HepG2 (cell line): ENCODE data around the gene IQCM. TPM values are rescaled to one million over a fixed set of nuclear protein-coding genes. Genes with fewer than 3 reads are reported as not detected.

Source experiments
- ATAC-seq: fragments of 200-7000 bp; cut with Tn5 transposase; 3 replicates; pipeline ENCODE4 v1.9.1; 2020; ENCODE audit warnings: mild to moderate bottlenecking, moderate library complexity
- BruUV-seq: library from RNA; stranded (reverse); fragments of 400-500 nt; replicated peaks from 2 replicates; lab custom pipeline; 2021; lab: Mats Ljungman, UMichigan
- CTCF ChIA-PET: fragments of 300-600 bp; formaldehyde crosslinking; extraction: SDS; loops from one replicate; lab custom pipeline; 2021; ENCODE audit warnings: low total read pairs, inconsistent platforms, low intra/inter-chr PET ratio; lab: Yijun Ruan, JAX
- POLR2A ChIA-PET: fragments of 350-600 bp; sonication (Branson Sonifier 250); formaldehyde crosslinking; loops from one replicate; lab custom pipeline; 2020; ENCODE audit warnings: antibody characterized with exemption, inconsistent platforms; lab: Yijun Ruan, JAX
- DNase-seq: peaks from one replicate; pipeline ENCODE4 v3.0.0-alpha.2; 2015; ENCODE audit warnings: low spot score
- FAIRE-seq: peaks from 3 replicates; lab custom pipeline; 2011; peaks lifted over from hg19 to GRCh38; lab: Jason Lieb, UNC
- H2AFZ ChIP-seq: one replicate; pipeline ENCODE4 v1.6.1; 2011; ENCODE audit warnings: low read length, inconsistent platforms
- H3K27ac ChIP-seq: fragments of 300-600 bp; 3 replicates; pipeline ENCODE4 v1.8.0; 2011; ENCODE audit warnings: mixed run types, mild to moderate bottlenecking, mixed read lengths, low read length, inconsistent platforms; ENCODE audit not compliant: insufficient read depth; ENCODE audit errors: extremely low read length
- H3K27me3 ChIP-seq, 2 experiments: fragments of 200-600 bp in 1 of 2; 2 replicates in 1 of 2; 3 replicates in 1 of 2; pipeline versions ENCODE4 v1.6.0 to v1.8.0; 2011; ENCODE audit warnings: low read length in 2 of 2, mild to moderate bottlenecking in 2 of 2, moderate library complexity in 2 of 2, inconsistent platforms in 1 of 2; ENCODE audit not compliant: insufficient read depth in 2 of 2, control insufficient read depth in 1 of 2
- H3K36me3 ChIP-seq, 2 experiments: fragments of 200-600 bp in 1 of 2; replicated peaks in 1 of 2; 2 replicates in 1 of 2; 3 replicates in 1 of 2; pipeline versions ENCODE4 v1.5.1 to v1.8.0; 2011; ENCODE audit warnings: low read length in 2 of 2, inconsistent platforms in 1 of 2; ENCODE audit not compliant: insufficient read depth in 2 of 2, control insufficient read depth in 1 of 2
- H3K4me1 ChIP-seq: 2 replicates; pipeline ENCODE4 v1.5.1; 2012; ENCODE audit warnings: low read length, inconsistent platforms; ENCODE audit not compliant: insufficient read depth
- H3K4me2 ChIP-seq: 2 replicates; pipeline ENCODE4 v1.6.0; 2011; ENCODE audit warnings: low read depth, low read length, inconsistent platforms
- H3K4me3 ChIP-seq, 3 experiments: fragments of 200-600 bp in 1 of 3; sonication (generic), shearing (Covaris generic) in 1 of 3; replicated peaks in 1 of 3; 2 replicates each; pipeline ENCODE4 v1.5.1; 2011 to 2016; ENCODE audit warnings: low read length in 3 of 3, inconsistent platforms in 2 of 3, low read depth in 2 of 3, mild to moderate bottlenecking in 2 of 3, control low read depth in 1 of 3, mixed read lengths in 1 of 3; ENCODE audit not compliant: insufficient read depth in 1 of 3
- H3K79me2 ChIP-seq: one replicate; pipeline ENCODE4 v1.6.1; 2011; ENCODE audit warnings: low read length, inconsistent platforms; ENCODE audit not compliant: insufficient read depth
- H3K9ac ChIP-seq: 2 replicates; pipeline ENCODE4 v1.6.0; 2011; ENCODE audit warnings: mild to moderate bottlenecking, low read depth, low read length, inconsistent platforms; ENCODE audit not compliant: insufficient read depth
- H3K9me3 ChIP-seq: 2 replicates; pipeline ENCODE4 v1.5.1; 2012; ENCODE audit warnings: mild to moderate bottlenecking, low read length
- H4K20me1 ChIP-seq: 2 replicates; pipeline ENCODE4 v1.6.0; 2011; ENCODE audit warnings: inconsistent platforms, mild to moderate bottlenecking, low read length, moderate library complexity; ENCODE audit not compliant: insufficient read depth
- DPF2 ChIP-seq: sonication (generic); formaldehyde crosslinking; IDR thresholded peaks from 2 replicates; pipeline ENCODE4 v1.4.0; 2020; ENCODE audit warnings: mild to moderate bottlenecking, low read depth, missing genetic modification reagents, borderline replicate concordance
- RXRB ChIP-seq: IDR thresholded peaks from 2 replicates; pipeline ENCODE4 v1.6.1; 2016; ENCODE audit warnings: borderline replicate concordance, missing genetic modification reagents, missing compliant biosample characterization
- SIX4 ChIP-seq: sonication (generic); formaldehyde crosslinking; IDR thresholded peaks from 2 replicates; pipeline ENCODE4 v1.4.0; 2020; ENCODE audit warnings: missing genetic modification reagents
- ZFP62 ChIP-seq: sonication (generic); formaldehyde crosslinking; IDR thresholded peaks from 2 replicates; pipeline ENCODE4 v1.4.0; 2020; ENCODE audit warnings: missing genetic modification reagents
- ZNF33A ChIP-seq: sonication (generic); formaldehyde crosslinking; IDR thresholded peaks from 2 replicates; pipeline ENCODE4 v1.5.1; 2020; ENCODE audit warnings: missing genetic modification reagents, mild to moderate bottlenecking, moderate library complexity, borderline replicate concordance
- ZNF703 ChIP-seq: sonication (generic); formaldehyde crosslinking; IDR thresholded peaks from 2 replicates; pipeline ENCODE4 v1.5.1; 2020; ENCODE audit warnings: missing genetic modification reagents, mild to moderate bottlenecking, moderate library complexity, borderline replicate concordance
- ZNF776 ChIP-seq: sonication (generic); formaldehyde crosslinking; IDR thresholded peaks from 2 replicates; pipeline ENCODE4 v1.4.0; 2020; ENCODE audit warnings: mild to moderate bottlenecking, missing genetic modification reagents
- ZNF83 ChIP-seq: sonication (generic); formaldehyde crosslinking; IDR thresholded peaks from 2 replicates; pipeline ENCODE4 v1.4.0; 2020; ENCODE audit warnings: missing genetic modification reagents, mild to moderate bottlenecking, borderline replicate concordance
- WGBS: methylation state at CpG from one replicate; pipeline ENCODE4 v1.1.6; 2017; ENCODE audit warnings: low lambda C conversion rate; 5-methylcytosine and 5-hydroxymethylcytosine counted together
- in situ Hi-C: cut with HindIII; loops from 2 replicates; pipeline ENCODE4 v1.10.0; 2017; ENCODE audit warnings: low pct_unique_long_range_greater_than_20kb; ENCODE audit not compliant: extremely low pct_ligation_motif_present
- intact Hi-C: fragments of 100-400 bp; cut with micrococcal nuclease; formaldehyde crosslinking; loops from one replicate; pipeline ENCODE4 v1.10.0; 2022; ENCODE audit not compliant: unreplicated experiment
- polyA plus RNA-seq, 8 experiments: library from polyadenylated mRNA; depleted of rRNA in 3 of 8; stranded (reverse) in 7 of 8; unstranded in 1 of 8; fragments of >200 nt; fragmentation: Illumina TruSeq in 4 of 8; extraction: Trizol in 4 of 8; gene quantifications; 2 replicates each; pipeline versions ENCODE4 v1.2.1 to v1.2.3, GENCODE V29; 2011 to 2016; ENCODE audit warnings: low read depth in 4 of 8, missing spikeins in 1 of 8, mixed read lengths in 1 of 8; ENCODE audit not compliant: insufficient read depth in 1 of 8
- total RNA-seq, 5 experiments: library from RNA; depleted of rRNA; stranded (reverse); fragments of >200 nt; fragmentation: Illumina TruSeq; extraction: Trizol; gene quantifications; 2 replicates each; pipeline ENCODE4 v1.2.3, GENCODE V29; 2016; ENCODE audit warnings: low read depth in 1 of 5
- TF ChIP-seq, protein P1 (sequence below): sonication (generic); formaldehyde crosslinking; IDR thresholded peaks from 2 replicates; pipeline ENCODE4 v1.8.0; 2022; ENCODE audit warnings: missing genetic modification reagents, low read depth, mild to moderate bottlenecking, borderline replicate concordance
- TF ChIP-seq, protein P2 (sequence below): sonication (generic); formaldehyde crosslinking; IDR thresholded peaks from 2 replicates; pipeline ENCODE4 v1.4.0; 2020; ENCODE audit warnings: missing genetic modification reagents, borderline replicate concordance
- TF ChIP-seq, protein P3 (sequence below): sonication (generic); formaldehyde crosslinking; conservative IDR thresholded peaks from 2 replicates; pipeline ENCODE4 v1.8.0; 2022; ENCODE audit warnings: missing genetic modification reagents
- TF ChIP-seq, protein P4 (sequence below): sonication (generic); formaldehyde crosslinking; IDR thresholded peaks from 2 replicates; pipeline ENCODE4 v1.4.0; 2020; ENCODE audit warnings: missing genetic modification reagents

IQCM gene
- total and polyA plus RNA-seq, 2 of the 13 experiments (the other 11 are each of a cell fraction or from before 2014, with no cell fraction given) = not detected

DNA sequence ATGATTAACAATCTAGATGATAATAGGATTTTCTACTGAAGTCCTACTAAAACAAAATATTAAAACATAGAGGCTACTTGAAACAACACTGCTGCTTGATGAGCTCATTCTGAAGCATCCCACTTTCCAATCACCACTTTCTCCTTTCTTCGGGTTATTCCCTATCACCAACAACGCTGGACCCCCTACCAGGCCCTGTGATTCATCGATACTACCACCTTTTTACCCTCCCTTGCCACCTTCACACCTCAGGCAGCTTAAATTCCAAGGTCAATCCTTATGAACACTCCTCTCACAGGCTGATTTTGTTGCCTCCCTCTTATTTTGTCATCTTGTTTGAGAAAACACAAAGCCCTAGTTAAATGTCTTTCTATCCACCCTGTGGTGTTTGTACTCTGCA, 102.6 kb downstream of the IQCM start:
- no peak overlapping the region for H3K4me3 ChIP-seq
- H3K27me3 ChIP-seq = no peaks in the 10 kb centered on the region
- 1% methylated on average over 3 of the region's 3 CpGs for WGBS
- TF ChIP-seq ZNF83 = no peak
- no peak for TF ChIP-seq SIX4 (CRISPR knock-in tag)
- no peak for TF ChIP-seq ZNF33A
- no peak for TF ChIP-seq ZFP62
- TF ChIP-seq, protein P1, sequence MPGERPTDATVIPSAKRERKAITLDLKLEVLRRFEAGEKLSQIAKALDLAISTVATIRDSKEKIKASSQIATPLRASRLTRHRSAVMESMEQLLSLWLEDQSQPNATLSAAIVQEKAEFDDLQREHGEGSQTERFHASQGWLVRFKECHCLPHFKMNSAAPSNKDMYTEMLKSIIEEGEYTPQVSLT = no peak
- TF ChIP-seq ZNF703 (CRISPR knock-in tag) = no peak
- no peaks in the 10 kb centered on the region for H4K20me1 ChIP-seq
- peaks cover 15% of the 10 kb centered on the region for H3K9me3 ChIP-seq
- H3K79me2 ChIP-seq = no peaks in the 10 kb centered on the region
- H3K4me1 ChIP-seq = no peaks in the 10 kb centered on the region
- FAIRE-seq = no peak
- no peak overlapping the region for H3K4me2 ChIP-seq
- H2AFZ ChIP-seq = no peak overlapping the region
- in situ Hi-C loops = no loop called here
- BruUV-seq = no TSS peak
- H3K27ac ChIP-seq = no peak overlapping the region
- POLR2A ChIA-PET = no interaction called here
- no peak for DNase-seq
- H3K36me3 ChIP-seq = no peaks in the 10 kb centered on the region
- CTCF ChIA-PET = no interaction called here
- ATAC-seq = no peak
- no peak overlapping the region for H3K9ac ChIP-seq
- intact Hi-C loops = no loop called here

DNA sequence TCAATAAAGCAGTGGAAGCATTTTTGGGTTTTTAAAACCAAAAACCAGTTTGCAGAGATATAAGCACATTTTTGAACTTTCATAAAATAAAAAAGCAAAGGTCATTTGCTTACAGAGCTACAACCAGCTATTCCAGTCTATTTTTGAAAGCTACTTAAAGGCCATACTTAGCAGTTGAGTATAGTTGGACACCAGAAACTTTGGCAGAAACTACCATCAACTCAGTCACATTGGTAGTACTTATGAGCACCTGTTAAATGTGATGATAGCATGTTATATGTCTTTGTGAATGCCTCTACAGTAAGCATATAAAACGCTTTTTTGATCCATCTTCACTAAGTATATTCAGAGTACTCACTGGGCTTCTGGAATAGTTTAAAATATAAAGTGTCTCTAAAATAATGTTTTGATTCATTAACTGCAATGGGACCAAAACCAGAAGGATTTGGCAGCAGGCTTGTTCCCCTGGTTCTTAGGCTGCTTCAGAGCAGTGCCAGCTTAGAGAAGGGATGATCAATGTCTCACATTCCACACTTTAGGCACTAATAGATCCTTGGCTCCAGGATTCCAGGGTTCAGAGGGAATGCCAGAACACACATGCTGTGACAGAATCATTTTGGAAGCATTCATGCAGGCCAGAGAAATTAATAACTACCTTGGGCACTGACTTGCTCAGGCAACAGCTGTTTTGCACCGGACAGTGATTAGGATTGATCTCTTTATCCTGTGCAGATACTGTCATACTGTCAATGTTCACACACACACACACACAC, 103.9 kb downstream of the IQCM start:
- ChIA-PET POLR2A (no interaction called here), CTCF (no interaction called here)
- Histone ChIP-seq H3K9ac (no peak overlapping the region), H3K36me3 (no peaks in the 10 kb centered on the region), H3K4me2 (no peak overlapping the region), H3K4me1 (no peaks in the 10 kb centered on the region), H3K79me2 (no peaks in the 10 kb centered on the region), H3K9me3 (peaks cover 15% of the 10 kb centered on the region), H4K20me1 (no peaks in the 10 kb centered on the region), H2AFZ (no peak overlapping the region), H3K4me3 (no peak overlapping the region), H3K27me3 (no peaks in the 10 kb centered on the region), H3K27ac (no peak overlapping the region)
- in situ Hi-C loops (no loop called here), intact Hi-C loops (no loop called here)
- DNase-seq = no peak
- 0% methylated on average over 1 of the region's 2 CpGs for WGBS
- no peak for ATAC-seq
- no TSS peak for BruUV-seq
- FAIRE-seq = no peak
- TF ChIP-seq, protein P2, sequence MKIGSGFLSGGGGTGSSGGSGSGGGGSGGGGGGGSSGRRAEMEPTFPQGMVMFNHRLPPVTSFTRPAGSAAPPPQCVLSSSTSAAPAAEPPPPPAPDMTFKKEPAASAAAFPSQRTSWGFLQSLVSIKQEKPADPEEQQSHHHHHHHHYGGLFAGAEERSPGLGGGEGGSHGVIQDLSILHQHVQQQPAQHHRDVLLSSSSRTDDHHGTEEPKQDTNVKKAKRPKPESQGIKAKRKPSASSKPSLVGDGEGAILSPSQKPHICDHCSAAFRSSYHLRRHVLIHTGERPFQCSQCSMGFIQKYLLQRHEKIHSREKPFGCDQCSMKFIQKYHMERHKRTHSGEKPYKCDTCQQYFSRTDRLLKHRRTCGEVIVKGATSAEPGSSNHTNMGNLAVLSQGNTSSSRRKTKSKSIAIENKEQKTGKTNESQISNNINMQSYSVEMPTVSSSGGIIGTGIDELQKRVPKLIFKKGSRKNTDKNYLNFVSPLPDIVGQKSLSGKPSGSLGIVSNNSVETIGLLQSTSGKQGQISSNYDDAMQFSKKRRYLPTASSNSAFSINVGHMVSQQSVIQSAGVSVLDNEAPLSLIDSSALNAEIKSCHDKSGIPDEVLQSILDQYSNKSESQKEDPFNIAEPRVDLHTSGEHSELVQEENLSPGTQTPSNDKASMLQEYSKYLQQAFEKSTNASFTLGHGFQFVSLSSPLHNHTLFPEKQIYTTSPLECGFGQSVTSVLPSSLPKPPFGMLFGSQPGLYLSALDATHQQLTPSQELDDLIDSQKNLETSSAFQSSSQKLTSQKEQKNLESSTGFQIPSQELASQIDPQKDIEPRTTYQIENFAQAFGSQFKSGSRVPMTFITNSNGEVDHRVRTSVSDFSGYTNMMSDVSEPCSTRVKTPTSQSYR (CRISPR knock-in tag) = no peak
- TF ChIP-seq, protein P3, sequence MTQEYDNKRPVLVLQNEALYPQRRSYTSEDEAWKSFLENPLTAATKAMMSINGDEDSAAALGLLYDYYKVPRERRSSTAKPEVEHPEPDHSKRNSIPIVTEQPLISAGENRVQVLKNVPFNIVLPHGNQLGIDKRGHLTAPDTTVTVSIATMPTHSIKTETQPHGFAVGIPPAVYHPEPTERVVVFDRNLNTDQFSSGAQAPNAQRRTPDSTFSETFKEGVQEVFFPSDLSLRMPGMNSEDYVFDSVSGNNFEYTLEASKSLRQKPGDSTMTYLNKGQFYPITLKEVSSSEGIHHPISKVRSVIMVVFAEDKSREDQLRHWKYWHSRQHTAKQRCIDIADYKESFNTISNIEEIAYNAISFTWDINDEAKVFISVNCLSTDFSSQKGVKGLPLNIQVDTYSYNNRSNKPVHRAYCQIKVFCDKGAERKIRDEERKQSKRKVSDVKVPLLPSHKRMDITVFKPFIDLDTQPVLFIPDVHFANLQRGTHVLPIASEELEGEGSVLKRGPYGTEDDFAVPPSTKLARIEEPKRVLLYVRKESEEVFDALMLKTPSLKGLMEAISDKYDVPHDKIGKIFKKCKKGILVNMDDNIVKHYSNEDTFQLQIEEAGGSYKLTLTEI = no peak
- TF ChIP-seq RXRB (CRISPR knock-in tag) (no peak), ZNF776 (CRISPR knock-in tag) (no peak), DPF2 (no peak)
- TF ChIP-seq, protein P4, sequence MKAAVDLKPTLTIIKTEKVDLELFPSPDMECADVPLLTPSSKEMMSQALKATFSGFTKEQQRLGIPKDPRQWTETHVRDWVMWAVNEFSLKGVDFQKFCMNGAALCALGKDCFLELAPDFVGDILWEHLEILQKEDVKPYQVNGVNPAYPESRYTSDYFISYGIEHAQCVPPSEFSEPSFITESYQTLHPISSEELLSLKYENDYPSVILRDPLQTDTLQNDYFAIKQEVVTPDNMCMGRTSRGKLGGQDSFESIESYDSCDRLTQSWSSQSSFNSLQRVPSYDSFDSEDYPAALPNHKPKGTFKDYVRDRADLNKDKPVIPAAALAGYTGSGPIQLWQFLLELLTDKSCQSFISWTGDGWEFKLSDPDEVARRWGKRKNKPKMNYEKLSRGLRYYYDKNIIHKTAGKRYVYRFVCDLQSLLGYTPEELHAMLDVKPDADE (CRISPR knock-in tag) = no peak
